ENCODE results near the gene SLC30A10.

GRCh38 chr1:219924342-219924741, 4.0 kb downstream of the SLC30A10 start:
- TF ChIP-seq POLR2AphosphoS5 (IDR thresholded peaks at IDR 0.05; ENCODE audit: low read depth, low read length) (no peak), TBL1XR1 (IDR thresholded peaks at IDR 0.05; ENCODE audit: borderline replicate concordance, low read length, partially characterized antibody) (no peak), ZNF280D (CRISPR knock-in tag; IDR thresholded peaks at IDR 0.05) (no peak), ZNF574 (CRISPR knock-in tag; IDR thresholded peaks at IDR 0.05) (no peak), HOXD1 (CRISPR knock-in tag; IDR thresholded peaks at IDR 0.05) (no peak), POLR2A (IDR thresholded peaks at IDR 0.05; ENCODE audit: insufficient read depth in 1 of 2, low read depth in 2 of 2, low read length in 2 of 2) (no peak), EP300 (IDR thresholded peaks at IDR 0.05; ENCODE audit: low read depth in 2 of 2, low read length in 2 of 2) (no peak), EP300 (CRISPR knock-in tag; IDR thresholded peaks at IDR 0.05; ENCODE audit: borderline replicate concordance) (no peak), ATF2 (CRISPR knock-in tag; IDR thresholded peaks at IDR 0.05) (no peak)
- TF ChIP-seq, protein P1, sequence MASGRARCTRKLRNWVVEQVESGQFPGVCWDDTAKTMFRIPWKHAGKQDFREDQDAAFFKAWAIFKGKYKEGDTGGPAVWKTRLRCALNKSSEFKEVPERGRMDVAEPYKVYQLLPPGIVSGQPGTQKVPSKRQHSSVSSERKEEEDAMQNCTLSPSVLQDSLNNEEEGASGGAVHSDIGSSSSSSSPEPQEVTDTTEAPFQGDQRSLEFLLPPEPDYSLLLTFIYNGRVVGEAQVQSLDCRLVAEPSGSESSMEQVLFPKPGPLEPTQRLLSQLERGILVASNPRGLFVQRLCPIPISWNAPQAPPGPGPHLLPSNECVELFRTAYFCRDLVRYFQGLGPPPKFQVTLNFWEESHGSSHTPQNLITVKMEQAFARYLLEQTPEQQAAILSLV (CRISPR knock-in tag; IDR thresholded peaks at IDR 0.05; ENCODE audit: borderline replicate concordance), result no peak
- TF ChIP-seq, protein P2, sequence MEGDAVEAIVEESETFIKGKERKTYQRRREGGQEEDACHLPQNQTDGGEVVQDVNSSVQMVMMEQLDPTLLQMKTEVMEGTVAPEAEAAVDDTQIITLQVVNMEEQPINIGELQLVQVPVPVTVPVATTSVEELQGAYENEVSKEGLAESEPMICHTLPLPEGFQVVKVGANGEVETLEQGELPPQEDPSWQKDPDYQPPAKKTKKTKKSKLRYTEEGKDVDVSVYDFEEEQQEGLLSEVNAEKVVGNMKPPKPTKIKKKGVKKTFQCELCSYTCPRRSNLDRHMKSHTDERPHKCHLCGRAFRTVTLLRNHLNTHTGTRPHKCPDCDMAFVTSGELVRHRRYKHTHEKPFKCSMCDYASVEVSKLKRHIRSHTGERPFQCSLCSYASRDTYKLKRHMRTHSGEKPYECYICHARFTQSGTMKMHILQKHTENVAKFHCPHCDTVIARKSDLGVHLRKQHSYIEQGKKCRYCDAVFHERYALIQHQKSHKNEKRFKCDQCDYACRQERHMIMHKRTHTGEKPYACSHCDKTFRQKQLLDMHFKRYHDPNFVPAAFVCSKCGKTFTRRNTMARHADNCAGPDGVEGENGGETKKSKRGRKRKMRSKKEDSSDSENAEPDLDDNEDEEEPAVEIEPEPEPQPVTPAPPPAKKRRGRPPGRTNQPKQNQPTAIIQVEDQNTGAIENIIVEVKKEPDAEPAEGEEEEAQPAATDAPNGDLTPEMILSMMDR (CRISPR knock-in tag; IDR thresholded peaks at IDR 0.05), result no peak
- TF ChIP-seq, protein P3, sequence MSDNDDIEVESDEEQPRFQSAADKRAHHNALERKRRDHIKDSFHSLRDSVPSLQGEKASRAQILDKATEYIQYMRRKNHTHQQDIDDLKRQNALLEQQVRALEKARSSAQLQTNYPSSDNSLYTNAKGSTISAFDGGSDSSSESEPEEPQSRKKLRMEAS (IDR thresholded peaks at IDR 0.05), result no peak
- TF ChIP-seq, protein P4, sequence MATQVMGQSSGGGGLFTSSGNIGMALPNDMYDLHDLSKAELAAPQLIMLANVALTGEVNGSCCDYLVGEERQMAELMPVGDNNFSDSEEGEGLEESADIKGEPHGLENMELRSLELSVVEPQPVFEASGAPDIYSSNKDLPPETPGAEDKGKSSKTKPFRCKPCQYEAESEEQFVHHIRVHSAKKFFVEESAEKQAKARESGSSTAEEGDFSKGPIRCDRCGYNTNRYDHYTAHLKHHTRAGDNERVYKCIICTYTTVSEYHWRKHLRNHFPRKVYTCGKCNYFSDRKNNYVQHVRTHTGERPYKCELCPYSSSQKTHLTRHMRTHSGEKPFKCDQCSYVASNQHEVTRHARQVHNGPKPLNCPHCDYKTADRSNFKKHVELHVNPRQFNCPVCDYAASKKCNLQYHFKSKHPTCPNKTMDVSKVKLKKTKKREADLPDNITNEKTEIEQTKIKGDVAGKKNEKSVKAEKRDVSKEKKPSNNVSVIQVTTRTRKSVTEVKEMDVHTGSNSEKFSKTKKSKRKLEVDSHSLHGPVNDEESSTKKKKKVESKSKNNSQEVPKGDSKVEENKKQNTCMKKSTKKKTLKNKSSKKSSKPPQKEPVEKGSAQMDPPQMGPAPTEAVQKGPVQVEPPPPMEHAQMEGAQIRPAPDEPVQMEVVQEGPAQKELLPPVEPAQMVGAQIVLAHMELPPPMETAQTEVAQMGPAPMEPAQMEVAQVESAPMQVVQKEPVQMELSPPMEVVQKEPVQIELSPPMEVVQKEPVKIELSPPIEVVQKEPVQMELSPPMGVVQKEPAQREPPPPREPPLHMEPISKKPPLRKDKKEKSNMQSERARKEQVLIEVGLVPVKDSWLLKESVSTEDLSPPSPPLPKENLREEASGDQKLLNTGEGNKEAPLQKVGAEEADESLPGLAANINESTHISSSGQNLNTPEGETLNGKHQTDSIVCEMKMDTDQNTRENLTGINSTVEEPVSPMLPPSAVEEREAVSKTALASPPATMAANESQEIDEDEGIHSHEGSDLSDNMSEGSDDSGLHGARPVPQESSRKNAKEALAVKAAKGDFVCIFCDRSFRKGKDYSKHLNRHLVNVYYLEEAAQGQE (IDR thresholded peaks at IDR 0.05; ENCODE audit: borderline replicate concordance in 1 of 2, low read depth in 1 of 2, low read length in 2 of 2), result no peak
- TF ChIP-seq, protein P5, sequence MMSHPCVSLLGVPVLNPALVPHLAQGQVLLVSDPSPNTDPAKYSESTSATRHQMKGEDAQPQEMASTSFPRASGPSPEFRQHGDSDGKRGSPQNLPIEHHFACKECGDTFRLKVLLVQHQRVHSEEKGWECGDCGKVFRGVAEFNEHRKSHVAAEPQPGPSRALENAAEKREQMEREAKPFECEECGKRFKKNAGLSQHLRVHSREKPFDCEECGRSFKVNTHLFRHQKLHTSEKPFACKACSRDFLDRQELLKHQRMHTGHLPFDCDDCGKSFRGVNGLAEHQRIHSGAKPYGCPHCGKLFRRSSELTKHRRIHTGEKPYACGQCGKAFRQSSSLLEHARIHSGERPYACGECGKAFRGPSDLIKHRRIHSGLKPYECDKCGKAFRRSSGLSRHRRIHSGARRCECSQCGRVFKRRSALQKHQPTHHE (CRISPR knock-in tag; IDR thresholded peaks at IDR 0.05; ENCODE audit: borderline replicate concordance), result no peak
